Glomerular visceral epithelial cell (primary cell): ENCODE data around the gene PLEKHG4B.
"Not testable (repeated sequence)": the region's sequence is repeated elsewhere in the genome, so short reads cannot be mapped to it uniquely, and the experiment has no call there.

Source experiments
- DNase-seq: peaks from one replicate; pipeline ENCODE4 v3.0.0-alpha.2; 2016; ENCODE audit errors: extremely low spot score

The PLEKHG4B gene

DNA sequence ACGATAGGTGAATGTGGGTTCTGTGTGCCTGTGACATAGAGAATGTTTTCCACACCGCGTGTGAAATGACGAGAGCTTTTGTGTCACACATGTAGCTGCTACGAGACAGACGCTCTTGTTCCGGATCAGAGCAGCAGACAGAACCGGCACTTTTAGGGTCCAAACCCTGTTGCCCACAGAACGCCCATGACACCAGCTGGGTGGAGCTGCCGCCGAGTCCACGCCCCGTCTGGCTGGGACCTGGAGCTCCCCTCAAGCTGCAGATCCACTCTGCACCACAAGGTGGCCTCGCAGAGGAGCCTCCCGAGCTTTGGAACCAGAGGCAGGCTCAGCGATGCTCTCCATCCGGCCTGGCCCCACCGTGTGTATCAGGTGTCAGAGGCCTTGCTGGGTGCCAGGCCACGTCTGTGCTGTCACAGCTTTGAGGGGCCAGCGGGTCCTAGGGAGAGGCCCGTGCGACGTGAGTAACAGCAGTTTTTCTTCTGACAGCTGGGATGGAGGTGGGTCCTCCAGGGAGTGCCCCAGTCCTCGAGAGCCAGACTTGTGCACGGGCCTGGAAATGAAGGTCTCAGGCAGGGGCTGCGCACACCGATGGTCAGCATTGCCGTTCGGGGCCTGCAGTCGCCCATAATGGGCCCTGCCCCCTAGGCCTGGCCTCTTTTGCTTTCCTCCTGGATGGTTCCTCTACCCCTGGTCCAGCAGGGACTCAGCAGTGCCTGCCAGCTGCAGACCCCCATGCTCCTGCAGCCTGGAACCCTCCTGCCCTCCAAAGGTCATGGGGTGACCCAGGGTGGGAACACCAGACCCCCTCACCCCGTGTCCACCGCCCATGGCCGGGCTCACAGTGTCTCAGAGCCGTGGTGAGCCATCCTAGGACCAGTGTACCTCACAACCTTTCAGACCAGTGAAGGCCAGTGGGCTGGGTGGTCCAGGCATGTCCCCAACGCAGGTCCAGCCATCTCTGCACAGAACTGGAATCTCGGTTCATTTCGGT lies 96.8 kb downstream of the PLEKHG4B start:
- DNase-seq, result peak; percentile 91

DNA sequence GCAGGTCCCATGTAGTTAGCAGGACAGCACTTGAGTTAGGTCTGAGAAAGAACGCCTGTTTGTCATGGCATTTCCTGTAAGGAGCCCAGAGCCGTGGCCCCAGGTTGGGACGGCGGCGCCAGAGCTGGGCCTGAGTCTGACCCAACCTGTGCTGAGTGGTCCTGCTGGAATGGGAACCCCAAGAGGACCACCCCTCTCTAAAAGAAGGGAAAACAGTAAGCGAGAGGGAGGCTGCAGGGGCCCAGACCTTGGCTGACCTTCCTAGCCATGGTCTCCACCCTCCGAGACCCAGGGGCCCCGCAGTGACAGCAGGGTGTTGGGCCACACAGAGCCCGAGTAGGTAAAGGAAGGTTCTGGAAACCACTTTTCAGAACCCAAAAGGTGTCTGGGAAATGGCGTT lies 97.5 kb downstream of the PLEKHG4B start:
- DNase-seq, result no peak

DNA sequence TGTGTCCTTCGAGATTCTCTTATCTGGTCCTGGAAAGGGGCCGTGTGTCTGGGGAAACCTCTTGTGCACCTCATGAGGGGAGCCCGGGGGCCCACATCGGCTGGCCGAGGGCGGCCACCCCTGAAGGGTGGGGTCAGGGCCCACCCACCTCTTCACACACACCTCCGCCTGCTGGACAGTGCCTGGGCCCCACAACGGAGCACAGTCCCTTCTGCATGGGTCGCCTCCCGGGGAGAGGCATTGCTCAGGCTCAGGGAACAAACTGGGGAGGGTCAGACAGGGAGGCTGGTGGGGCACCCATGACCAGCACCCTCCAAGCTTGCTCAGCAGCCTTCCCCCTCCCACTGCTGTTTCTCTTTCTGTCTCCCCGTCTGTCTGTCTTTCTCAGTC lies 98.0 kb downstream of the PLEKHG4B start:
- no peak for DNase-seq

- no peak for DNase-seq
Observed at GRCh38 chr5:190366-191035, 98.5 kb downstream of the PLEKHG4B start.

DNA sequence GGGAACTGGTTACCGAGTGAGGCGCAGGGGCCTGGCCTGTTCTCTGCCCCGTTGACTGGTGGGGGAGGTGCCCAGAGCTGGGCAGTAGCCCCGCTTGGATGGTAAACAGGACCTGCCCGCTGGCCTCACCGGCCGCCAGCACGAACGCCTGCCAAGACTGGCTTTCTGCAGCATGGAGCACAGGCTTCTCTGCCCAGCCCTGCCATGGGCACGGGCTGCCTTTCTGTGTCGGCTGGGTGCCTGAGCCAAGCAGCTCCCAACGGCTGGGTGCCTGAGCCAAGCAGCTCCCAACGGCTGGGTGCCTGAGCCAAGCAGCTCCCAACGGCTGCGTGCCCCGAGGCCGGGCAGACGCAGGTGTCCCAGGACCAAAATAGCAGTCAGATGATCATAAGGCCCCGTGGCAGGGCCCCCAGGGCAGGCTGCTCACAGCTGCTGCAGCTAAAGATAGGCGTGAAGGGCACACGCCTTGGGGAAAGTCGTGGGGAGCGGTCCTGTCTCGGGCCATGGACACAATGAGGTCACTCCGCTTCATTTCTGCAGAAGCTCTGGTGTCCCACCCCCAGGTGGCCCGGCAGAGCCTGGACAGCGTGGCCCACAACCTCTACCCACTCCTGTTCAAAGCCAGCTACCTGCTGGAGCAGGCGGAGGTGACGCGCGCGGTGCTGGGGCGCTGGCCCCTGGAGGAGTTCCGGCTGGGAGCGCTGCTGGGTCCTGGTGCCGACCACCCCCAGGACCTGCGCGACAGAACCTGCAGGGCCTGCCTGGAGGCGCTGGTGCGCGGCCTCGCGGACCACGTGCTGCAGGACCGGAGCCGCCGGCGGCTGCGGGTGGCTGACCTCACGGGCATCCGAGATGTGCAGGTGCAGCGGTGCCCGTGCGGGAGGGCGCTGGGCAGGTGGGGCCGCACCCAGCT lies 99.3 kb downstream of the PLEKHG4B start, which contains the start of gene LRRC14B:
Gene LRRC14B (plus strand): TSS at position 460 of the 913 bp plus-strand sequence. CDS start 44 bp downstream, at position 504.
- no peak for DNase-seq

- no peak for DNase-seq
Observed at GRCh38 chr5:191949-192690, 100.2 kb downstream of the PLEKHG4B start.

DNA sequence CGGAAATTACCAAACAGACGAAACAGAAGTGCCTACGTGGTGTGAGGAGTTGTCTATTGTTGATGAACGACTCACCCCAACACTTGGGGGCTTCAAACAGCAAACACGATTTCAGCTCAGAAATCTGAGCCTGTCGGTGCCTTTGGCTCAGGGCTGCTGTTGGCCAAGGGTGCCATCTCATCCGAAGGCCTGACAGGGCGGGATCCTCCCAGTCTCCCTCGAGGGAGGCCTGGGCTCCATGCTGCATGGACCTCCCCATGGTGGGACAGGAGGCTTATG lies 100.7 kb downstream of the PLEKHG4B start:
- no peak for DNase-seq

GRCh38 chr5:192970-193831 lies 101.2 kb downstream of the PLEKHG4B start:
- DNase-seq, result no peak

DNA sequence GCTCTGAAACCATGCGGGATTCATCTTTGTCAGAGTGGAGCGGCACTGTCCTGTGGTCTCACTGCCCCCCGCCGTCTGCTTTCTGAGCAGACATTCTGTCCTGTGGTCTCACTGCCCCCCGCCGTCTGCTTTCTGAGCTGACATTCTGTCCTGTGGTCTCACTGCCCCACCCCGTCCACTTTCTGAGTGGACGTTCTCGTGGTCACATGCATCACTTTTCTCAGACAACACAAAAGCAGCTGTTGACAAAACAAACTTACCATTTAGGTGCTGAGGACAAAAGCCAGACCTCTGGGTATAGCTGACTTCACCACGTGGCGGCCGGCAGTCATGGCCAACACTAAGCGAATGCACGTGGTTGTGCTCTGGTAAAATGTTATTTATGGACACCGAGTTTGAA lies 102.1 kb downstream of the PLEKHG4B start:
- DNase-seq, result no peak

- DNase-seq, result no peak
Observed at GRCh38 chr5:194603-195209, 102.7 kb downstream of the PLEKHG4B start.

DNA sequence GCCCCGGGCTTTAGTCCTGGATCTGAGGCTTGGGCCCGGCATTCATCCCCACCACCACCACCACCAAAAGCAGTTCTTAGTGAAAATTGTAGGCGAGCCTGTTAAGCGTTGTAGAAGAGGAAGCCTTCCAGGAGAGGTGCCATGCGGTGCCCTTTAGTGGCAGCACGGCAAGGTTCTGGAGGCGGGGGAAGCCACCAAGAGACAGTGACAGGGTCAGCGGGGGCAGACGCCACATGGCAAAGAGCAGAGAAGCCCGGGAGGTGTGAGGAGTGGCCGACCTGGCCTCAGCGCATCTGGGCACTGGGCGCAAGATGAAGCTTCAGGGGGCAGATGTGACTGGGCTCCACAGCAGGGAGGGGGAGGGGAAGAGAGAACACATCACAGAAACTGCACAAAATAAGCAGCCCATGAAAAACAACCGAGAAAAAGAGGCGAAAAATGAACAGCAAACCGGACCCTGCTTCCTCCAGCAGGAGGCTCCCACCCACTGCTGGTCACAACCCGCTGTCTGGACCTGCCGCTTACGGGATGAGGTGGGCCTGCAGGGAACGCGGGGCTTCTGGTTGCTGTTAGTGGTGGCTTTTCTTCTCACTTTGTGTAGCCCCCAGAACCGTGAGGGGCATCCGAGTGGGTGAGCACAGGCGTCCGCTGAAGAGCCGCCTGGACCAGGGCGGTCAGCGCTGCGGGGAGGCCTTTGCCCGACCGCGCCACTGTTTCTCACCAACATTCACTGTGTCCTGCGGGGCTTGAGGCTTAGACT lies 103.6 kb downstream of the PLEKHG4B start:
- no peak for DNase-seq

DNA sequence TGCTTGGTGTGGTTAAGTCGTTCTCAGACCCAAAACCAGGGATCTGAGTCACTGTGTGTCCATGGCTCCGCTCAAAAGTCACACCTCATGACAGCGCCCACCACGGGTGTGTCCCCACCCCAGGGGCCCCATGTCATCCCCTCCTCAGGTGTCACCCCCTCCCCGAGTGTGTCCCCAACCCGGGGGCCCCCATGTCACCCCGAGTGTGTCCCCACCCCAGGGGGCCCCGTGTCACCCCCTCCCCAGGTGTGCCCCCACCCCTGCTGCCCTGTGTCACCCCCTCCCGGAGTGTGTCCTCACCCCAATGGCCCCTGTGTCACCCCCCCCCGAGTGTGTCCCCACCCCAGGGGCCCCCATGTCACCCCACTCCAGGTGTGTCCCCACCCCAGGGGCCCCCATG lies 104.4 kb downstream of the PLEKHG4B start:
- DNase-seq, result no peak

DNA sequence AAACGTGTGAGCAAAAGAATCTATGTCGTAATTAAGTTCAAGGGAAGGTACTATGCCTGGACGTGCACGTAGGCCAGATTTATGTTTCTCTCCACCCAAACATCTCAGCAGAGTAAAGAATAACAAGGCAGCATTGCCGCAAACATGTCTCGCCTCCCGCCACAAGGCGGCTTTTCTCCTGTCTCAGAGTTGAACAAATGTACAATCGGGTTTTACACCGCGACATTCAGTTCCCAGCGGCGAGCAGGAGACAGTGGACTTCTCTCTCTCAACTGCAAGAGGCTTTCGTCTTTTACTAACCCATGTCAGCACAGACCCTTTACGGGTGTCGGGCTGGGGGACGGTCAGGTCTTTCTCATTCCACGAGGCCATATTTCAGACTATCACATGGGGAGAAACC lies 105.1 kb downstream of the PLEKHG4B start:
- DNase-seq, result not testable (repeated sequence)

DNA sequence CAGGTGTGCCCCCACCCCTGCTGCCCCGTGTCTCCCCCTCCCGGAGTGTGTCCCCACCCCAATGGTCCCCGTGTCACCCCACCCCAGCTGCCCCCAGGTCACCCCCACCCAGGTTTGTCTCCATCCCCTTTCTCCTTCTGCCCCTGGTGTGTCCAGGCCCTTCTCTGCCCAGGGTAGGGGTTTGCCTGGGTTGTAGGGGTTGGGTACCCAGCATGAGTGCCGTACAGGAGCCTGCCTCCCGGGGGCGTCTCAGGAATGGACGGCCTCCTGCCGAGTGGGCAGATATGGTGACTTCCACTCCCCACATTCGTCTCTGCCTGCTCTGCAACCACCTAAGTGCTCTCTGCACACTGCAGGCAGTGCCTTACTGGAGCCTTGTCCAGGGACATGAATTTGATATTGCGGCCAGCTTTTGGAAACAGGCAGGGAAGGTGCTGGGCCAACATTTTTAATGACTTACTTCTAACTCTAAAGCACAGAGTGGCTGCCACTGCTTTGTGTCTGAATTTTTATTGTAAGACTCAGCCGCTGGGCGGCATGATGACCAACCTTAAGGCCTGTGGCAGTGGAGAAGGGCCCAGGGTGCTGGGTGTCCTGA lies 106.0 kb downstream of the PLEKHG4B start:
- DNase-seq, result no peak

- DNase-seq, result no peak
Observed at GRCh38 chr5:198516-199196, 106.7 kb downstream of the PLEKHG4B start.

DNA sequence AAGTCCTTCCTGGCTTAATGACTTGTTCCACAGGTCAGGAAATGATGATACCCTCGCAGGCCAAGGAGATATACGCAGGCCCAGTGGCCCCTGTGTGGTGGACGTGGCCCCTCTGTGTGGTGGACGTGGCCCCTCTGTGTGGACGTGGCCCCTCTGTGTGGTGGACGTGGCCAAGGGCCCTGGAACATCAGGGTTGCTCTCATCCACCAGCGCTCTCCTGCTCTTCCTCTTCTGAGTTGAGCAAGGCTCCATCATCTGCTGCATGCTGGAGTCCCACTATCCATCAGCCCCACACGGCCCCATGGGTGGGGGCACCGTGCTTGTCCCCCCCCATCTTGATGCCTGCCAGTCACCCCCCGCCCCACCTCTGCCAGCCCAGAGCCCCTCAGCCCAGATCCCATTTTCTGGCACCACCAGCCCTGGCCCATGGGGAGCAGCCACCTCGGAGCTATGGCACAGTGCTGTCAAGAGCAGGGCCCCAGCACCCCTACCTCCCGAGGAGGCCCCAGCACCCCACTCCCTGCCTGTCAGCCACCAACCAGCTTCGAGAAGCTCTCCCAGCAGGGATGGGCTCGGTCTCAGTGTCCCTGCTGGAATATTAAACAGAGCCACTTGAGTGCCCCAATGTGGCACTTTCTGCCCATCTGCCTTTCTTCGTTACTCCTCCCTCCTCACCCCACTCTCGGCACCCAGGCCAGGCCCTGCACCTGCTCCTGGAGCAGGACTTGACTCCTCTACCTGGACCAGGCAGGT lies 107.4 kb downstream of the PLEKHG4B start:
- no peak for DNase-seq

GRCh38 chr5:199950-200645 lies 108.1 kb downstream of the PLEKHG4B start:
- DNase-seq, result no peak
